NCI-H446 treated with DMSO at 0.1 percent for 48 hours (cell line): ENCODE results near the gene RMI1.
"Not testable (repeated sequence)": the region's sequence is repeated elsewhere in the genome, so short reads cannot be mapped to it uniquely, and the experiment has no call there.

Source experiments
- DNase-seq: peaks from one replicate; lab custom pipeline; 2025; lab: John Stamatoyannopoulos, UW

The RMI1 gene

DNA sequence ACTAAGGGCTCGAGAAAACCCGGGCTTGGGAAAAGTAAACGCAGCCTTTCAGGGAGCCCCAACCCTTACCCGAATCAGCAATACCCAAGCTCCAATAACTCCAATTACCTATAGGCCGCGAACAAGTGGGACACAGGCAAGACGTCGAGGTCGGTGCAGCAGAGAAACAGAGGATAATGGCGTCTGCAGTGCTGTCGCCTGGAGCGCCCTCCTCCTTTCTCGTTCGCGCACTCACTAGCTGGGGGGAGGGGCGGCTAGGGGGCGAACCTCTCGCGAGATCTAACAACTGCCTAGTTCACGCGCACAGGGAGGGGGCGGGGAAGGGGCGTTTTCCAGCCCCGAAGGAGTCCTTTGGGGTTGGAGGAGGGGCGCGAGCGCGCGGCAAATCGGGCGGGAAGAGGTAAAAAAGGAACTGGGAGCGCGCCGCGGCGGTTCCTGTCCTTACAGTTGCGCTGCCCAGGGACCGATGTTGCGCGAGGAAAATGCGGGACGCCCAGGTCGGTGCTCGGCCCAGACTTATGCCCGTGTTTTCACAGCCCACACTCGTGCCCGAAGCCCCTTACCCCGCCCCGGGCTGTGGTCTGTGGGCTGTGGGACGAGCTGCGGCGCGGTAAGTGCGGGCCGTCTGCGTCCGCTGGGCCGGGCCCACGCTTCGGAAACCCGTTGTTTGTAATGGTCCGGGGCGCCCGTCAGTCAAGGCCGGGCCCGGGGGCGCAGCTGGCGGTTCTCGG lies at the start of gene RMI1:
Gene RMI1, plus strand, starts transcription at position 411 of the 731 bp plus-strand sequence. CDS start 20,182 bp downstream, outside the sequence.
- DNase-seq: peak; percentile 87

DNA sequence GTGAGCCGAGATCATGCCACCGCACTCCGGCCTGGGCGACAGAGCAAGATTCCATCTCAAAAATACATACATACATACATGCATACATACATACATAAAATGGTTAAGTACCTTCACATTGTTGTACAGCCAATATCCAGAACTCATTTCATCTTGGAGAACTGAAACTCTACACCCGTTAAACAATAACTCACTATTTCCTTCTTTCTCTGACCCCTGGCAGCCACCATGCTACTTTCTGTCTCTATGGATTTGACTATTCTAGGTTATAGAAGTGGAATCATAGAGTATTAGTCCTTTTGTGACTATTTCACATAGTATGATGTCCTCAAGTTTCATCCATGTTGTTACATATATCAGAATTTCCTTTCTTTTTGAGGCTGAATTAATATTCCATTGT lies 49.7 kb upstream of the RMI1 start:
- DNase-seq: no peak

- DNase-seq: no peak
Observed at GRCh38 chr9:83932011-83932410, 48.6 kb upstream of the RMI1 start.

GRCh38 chr9:83932851-83933250 lies 47.8 kb upstream of the RMI1 start:
- no peak for DNase-seq

GRCh38 chr9:83933790-83934189 lies 46.8 kb upstream of the RMI1 start:
- DNase-seq: no peak

GRCh38 chr9:83934569-83935275 lies 45.9 kb upstream of the RMI1 start:
- no peak for DNase-seq

GRCh38 chr9:83935276-83935935 lies 45.2 kb upstream of the RMI1 start:
- DNase-seq: no peak

- DNase-seq: no peak
Observed at GRCh38 chr9:83936523-83936922, 44.1 kb upstream of the RMI1 start.

DNA sequence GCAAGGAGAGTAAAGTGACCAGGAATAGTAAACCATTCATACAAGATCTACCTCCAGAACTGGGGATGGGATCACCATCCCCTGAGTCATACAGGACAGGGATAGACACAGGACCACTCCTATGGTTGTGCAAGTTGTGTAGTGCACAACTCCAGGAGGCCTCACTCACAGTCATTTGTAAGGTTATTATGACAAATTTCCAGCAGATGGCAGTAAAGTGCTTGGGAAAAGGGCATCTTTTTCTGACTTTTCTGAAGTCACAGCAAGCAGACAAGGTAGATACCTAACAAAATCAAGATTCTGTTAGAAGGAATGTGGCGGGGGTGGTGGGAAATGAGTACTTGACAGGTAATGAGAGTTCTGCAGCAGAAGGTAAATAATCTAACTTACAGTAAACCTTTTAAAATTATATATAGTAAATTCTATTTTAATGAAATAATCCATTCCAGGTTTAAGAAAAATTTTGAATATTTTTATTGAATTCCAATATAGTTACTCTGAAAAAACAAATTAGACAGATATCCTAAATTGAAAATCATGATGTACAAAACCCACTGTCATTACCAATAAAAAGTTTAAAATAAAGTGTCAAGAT lies 42.6 kb upstream of the RMI1 start:
- DNase-seq: no peak

- DNase-seq: no peak
Observed at GRCh38 chr9:83940590-83941303, 39.9 kb upstream of the RMI1 start.

- not testable (repeated sequence) for DNase-seq
Observed at GRCh38 chr9:83948096-83948495, 32.5 kb upstream of the RMI1 start.

- DNase-seq: no peak
Observed at GRCh38 chr9:83956086-83956435, 24.5 kb upstream of the RMI1 start.

- no peak for DNase-seq
Observed at GRCh38 chr9:83956436-83957247, 24.0 kb upstream of the RMI1 start.

DNA sequence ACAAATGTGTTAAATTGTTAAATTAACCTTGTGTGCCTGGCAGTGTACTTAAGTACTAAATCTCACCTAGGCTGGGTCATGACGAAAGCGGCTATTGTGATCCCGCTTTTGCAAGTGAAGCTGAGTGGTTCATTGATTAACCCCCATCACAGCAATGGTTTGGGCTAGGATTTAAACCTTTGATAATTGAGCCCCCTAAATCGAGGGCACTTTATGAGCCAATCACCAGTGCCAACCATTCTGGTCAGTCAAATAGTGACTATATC lies 23.4 kb upstream of the RMI1 start:
- DNase-seq: no peak

DNA sequence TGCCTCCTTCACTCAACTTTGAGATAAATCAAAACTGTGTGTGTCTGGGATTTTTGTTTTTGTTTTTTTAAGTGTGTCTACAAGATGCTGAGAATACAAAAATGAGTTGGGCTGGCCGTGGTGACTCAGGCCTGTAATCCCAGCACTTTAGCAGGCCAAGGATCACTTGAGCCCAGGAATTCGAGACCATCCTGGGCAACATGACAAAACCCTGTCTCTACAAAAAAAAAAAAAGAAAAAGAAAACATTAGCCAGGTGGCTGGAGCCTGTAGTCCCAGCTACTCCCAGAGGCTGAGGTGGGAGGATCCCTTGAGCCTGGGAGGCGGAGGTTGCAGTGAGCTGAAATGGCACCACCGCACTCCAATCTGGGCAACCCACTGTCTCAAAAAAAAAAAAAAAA lies 21.5 kb upstream of the RMI1 start:
- DNase-seq: no peak

GRCh38 chr9:83960991-83961390 lies 19.6 kb upstream of the RMI1 start:
- no peak for DNase-seq

DNA sequence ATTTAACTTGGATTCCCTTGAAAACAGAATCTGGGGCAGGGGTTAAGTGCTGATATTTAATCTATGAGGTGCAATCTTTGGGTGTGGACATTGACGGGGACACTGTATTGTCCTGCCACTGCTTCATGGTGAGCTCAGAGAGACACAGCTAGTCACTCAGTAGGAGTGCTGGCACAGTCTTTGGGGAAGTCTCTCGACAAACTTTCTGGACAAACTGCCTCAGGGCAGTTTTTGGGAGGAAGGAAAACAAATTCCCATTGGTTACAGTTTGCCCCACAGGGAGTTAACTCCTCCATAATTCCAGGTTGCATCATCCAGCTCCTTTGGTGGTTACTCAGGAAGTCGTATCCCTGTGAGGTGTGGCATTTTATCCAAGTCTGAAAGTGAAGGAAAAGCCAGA lies 18.4 kb upstream of the RMI1 start:
- DNase-seq: no peak

DNA sequence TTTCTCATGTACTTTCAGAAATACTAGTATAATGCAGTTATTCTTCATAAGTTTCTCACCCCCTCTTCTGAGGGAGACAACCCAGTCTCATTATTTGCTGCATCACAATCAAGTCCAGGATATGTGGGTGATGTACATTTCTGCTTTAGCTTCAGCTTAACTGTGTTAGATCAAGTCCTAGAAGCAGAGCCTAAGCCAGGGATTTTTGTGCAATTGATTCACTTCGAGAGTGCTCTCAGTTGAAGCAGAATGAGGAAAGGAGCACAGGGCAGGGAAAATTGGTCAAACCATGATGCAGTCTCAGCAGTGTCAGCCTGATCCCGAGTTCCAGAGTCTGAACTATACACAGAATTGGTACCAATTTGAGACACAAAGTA lies 15.6 kb upstream of the RMI1 start:
- DNase-seq: no peak

DNA sequence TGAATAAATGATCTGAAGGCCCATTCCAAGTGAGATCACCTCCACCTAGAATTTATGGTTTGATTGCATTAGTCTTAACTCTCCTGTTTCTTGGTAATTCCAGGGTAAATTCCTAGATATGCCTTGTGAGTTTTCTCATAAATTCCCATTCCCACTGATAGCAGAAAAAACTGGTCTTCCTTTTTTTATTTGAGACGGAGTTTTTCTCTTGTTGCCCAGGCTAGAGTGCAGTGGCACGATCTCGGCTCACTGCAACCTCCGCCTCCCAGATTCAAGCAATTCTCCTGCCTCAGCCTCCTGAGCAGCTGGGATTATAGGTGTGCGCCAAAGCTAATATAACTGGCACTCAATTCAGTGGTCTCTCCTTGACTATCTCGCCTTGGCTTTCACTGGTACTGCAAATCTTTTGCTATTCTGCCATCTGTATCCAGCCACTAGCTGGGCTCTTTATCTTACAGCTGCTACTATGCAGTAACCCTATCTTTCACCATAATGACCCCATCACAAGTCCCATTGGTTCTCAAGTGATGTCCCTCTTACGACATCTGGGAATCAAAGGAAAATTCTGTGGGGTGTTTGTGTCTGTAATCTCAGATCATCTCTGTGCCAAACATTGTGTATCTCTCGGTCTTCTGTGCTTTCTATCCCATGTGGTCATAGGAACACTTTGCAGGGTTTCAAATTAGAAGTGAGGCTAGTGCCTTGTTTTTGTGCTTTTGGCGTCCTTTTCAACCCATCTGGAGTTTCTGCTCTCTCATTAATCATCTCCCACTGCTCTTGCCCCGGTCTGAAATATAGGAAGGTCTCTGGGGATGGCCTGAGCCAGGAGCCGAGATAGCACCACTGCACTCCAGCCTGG lies 15.0 kb upstream of the RMI1 start:
- peak; percentile 8 for DNase-seq

GRCh38 chr9:83966209-83966582 lies 14.4 kb upstream of the RMI1 start:
- DNase-seq: no peak

- DNase-seq: no peak
Observed at GRCh38 chr9:83967073-83967472, 13.5 kb upstream of the RMI1 start.
